Measurements from ENCODE around the gene MST1. TPM values are rescaled to one million over a fixed set of nuclear protein-coding genes. Genes with fewer than 3 reads are reported as not detected.

Gene MST1
- total RNA-seq, 8 experiments from 2014 or later, result 7.7 to 59.9 (median 26.0) TPM

DNA sequence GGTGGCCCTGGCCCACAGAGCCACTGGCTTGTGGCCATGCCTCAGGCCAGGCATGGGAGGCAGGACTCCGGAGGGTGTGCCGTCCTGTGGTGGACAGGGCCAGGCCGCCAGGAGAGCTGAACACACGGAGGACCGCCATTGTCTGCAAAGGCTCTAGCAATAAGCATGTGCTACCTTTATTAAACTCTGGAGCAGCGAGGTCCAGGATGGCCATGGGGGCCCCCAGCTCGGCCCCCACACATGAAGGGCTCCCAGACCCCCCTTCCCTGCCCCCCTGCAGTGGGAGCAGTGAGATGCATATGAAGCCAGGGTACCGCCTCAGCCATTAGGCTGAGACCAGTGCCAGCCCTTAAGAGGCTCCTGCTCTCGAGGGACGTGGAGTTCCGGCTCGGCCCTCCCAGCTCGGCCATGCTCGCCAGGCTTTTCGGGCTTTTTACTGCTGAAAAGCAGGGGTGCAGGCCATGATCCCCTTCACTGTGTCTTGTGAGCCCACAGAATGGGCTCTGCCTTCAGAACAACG is 27.5 kb upstream of the MST1 start:
- in situ Hi-C loops (cut with MboI; ENCODE audit: low pct_unique_long_range_greater_than_20kb in 2 of 9, low sequenced_read_pairs in 9 of 9, unreplicated experiment in 9 of 9), result no loop called here
- 65 to 100% (median 83%) methylated on average over 2 of the region's 16 CpGs; no CpG with 5 or more reads in 7 of the 10 experiments for WGBS, 10 experiments

DNA sequence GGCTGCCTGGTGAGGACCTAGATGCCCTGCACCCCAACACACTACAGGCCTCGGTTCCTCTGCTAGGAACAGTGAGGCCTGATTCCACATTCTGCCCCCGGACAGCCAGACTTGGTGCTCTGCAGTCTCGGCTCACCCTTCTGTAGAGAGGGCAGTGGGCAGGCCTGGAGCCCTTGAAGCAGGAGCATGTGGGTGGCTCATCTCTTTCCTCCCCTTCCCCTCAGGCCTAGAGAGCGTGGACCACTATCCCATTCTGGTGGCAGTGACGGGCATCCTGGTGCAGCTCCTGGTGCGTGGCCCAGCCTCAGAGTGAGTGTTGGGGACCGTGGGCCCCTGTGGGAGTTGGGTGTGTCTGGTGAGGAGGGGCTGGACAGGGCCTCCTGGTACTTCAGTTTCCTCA is 26.9 kb upstream of the MST1 start:
- ATAC-seq (replicated peaks in 6 of 8), result no peak
- Histone ChIP-seq H3K4me1 (replicated peaks in 1 of 2) (peaks cover 9 to 12% of the 10 kb centered on the region in 2 donors), H3K27ac (no peak overlapping the region), H3K4me3 (no peak overlapping the region)
- in situ Hi-C loops (cut with MboI; ENCODE audit: low pct_unique_long_range_greater_than_20kb in 2 of 9, low sequenced_read_pairs in 9 of 9, unreplicated experiment in 9 of 9), result no loop called here
- 90 to 100% (median 92%) methylated on average over 2 of the region's 7 CpGs; no CpG with 5 or more reads in 7 of the 10 experiments for WGBS, 10 experiments

More for the DNA sequence above, 27.5 kb upstream of the MST1 start:
- Histone ChIP-seq H3K27ac (no peak overlapping the region), H3K4me1 (replicated peaks in 1 of 2) (peaks cover 9 to 12% of the 10 kb centered on the region in 2 donors), H3K4me3 (no peak overlapping the region)
- ATAC-seq (replicated peaks in 6 of 8), result no peak

DNA sequence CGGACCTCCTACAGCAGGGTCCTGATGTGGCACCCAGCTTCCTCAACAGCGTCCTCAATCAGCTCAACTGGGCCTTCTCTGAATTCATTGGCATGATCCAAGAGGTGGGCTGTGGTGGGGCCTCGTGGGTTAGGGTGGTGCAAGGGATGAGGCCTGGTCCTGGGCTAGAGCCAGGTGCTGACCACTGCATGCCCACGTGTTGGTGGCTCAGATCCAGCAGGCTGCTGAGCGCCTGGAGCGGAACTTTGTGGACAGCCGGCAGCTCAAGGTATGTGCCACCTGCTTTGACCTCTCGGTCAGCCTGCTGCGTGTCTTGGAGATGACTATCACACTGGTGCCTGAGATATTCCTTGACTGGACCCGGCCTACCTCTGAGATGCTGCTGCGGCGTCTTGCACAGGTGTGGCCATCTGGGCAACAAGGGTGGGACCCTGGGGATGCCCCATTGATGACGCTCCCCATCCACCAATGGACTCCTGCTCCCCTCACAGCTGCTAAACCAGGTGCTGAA is 26.4 kb upstream of the MST1 start:
- ATAC-seq (replicated peaks in 6 of 8), result no peak
- in situ Hi-C loops (cut with MboI; ENCODE audit: low pct_unique_long_range_greater_than_20kb in 2 of 9, low sequenced_read_pairs in 9 of 9, unreplicated experiment in 9 of 9), result no loop called here
- 89 to 100% (median 93%) methylated on average over 1 to 8 of the region's 13 CpGs; no CpG with 5 or more reads in 5 of the 10 experiments for WGBS, 10 experiments
- Histone ChIP-seq H3K4me3 (no peak overlapping the region), H3K4me1 (replicated peaks in 1 of 2) (peaks cover 9 to 12% of the 10 kb centered on the region in 2 donors), H3K27ac (no peak overlapping the region)

DNA sequence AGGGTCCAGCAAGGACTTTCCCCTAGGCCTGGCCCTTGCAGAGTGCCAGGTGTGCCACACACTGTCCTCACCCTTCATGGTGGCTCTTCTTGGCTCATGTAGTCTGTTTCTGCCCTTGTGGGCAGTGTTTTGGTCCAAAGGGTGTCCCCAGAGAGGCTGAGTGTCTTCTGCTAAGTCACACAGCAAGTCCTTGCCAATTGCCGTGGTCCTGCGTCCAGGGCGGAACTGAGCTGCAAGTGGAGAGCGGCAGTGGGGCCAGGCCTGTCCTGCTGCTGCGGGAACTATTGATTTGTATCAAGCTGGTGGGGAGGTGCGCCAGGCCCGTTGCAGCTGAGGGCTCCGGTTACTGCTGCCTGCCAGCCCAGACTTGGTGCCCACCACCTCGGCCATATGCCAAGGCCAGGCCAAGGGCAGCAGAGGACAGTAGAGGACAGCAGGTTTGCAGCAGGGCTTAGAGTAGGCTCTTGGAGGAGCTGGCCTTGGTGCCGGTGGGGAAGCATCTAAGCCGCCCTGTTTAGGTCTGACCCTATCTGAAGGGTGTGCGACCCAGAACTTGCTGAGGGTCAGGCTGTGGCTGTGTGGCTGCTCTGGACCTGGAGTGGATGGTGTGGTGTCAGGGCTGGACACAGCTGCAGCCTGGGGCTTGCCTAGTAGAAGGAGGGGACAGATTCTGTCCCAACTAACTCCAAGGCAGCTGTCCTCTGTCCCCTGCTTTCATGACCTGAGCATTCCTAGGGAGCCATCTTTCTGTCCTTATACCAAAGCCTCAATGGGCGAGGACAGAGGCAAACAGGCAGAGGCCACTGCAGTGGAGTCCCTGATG is 25.7 kb upstream of the MST1 start:
- Histone ChIP-seq H3K27ac (no peak overlapping the region), H3K4me3 (no peak overlapping the region), H3K4me1 (replicated peaks in 1 of 2) (peaks cover 7 to 9% of the 10 kb centered on the region in 2 donors)
- ATAC-seq (replicated peaks in 6 of 8), result no peak
- WGBS, 10 experiments, result 83 to 100% (median 92%) methylated on average over 1 to 8 of the region's 13 CpGs; no CpG with 5 or more reads in 6 of the 10 experiments
- in situ Hi-C loops (cut with MboI; ENCODE audit: low pct_unique_long_range_greater_than_20kb in 2 of 9, low sequenced_read_pairs in 9 of 9, unreplicated experiment in 9 of 9), result no loop called here

DNA sequence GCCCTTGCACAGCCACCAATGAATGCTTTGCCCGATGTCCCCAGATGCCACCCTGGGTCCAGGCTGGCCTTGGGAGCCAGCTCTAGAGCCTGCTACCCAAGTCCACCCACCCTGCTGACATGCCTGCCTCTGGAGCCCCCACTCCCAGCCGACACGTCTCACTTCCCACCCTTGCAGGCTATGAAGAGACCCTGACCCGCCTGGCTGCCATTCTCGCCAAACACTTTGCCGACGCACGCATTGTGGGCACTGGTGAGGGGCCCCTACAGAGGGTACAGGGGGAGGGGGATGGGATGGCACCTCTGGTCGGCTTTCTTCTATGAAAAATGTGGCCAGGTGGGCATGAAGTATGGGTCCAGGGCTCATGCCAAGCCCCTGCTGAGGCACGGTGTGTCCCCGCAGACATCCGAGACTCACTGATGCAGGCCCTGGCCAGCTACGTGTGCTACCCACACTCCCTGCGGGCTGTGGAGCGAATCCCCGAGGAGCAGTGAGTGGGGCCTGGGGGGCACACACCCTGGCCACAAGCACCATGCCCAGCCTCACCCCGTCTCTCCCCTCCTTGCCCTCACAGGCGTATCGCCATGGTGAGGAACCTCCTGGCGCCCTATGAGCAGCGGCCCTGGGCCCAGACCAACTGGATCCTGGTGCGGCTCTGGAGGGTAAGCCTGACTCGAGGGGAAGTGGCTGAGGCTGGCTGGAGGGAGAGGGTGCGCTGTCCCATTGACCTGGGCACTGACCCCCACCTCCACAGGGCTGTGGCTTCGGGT is 24.2 kb upstream of the MST1 start:
- H3K4me3 ChIP-seq, result no peak overlapping the region
- no peak overlapping the region for H3K27ac ChIP-seq
- H3K4me1 ChIP-seq (replicated peaks in 1 of 2), result peaks cover 1% of the 10 kb centered on the region in 2 donors
- WGBS, 10 experiments, result 60 to 85% methylated on average over 1 to 8 of the region's 25 CpGs; no CpG with 5 or more reads in 8 of the 10 experiments
- in situ Hi-C loops (cut with MboI; ENCODE audit: low pct_unique_long_range_greater_than_20kb in 2 of 9, low sequenced_read_pairs in 9 of 9, unreplicated experiment in 9 of 9), result no loop called here
- ATAC-seq (replicated peaks in 6 of 8), result peak in 1 of 8 experiments; percentile 2

DNA sequence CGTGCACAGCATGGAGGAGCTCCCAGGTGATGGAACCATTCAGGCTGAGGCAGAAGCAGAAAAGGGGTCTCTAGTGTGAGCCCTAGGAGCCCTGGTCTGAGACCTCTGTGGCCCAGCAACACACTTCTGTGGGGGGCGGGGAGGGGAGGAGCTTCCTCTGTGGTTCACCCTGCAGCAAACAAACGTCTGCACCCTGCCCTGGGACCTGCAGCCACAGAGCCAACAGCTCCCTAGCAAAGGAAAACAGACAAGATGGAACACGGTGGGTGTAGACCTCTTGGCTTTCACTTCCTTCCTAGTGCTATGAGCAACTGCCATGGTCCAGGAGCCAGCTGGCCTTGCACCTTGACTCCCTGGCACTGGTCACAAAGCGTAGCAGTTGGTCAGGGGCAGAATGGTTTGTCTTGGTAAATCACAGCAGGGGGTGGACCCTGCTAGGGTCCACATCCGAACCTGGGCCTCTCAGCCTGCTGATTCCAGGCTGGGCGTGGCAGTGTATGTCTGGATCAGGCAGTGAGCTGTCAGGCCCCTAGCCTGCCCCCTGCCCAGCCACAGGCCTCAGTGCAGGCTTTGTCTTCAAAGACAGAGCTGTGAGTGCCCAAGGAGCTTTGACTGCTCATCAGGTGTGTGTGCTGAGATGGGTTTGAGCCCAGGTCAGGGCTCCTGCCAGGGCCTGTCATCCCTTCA is 23.5 kb upstream of the MST1 start:
- no peak for ATAC-seq (replicated peaks in 6 of 8)

DNA sequence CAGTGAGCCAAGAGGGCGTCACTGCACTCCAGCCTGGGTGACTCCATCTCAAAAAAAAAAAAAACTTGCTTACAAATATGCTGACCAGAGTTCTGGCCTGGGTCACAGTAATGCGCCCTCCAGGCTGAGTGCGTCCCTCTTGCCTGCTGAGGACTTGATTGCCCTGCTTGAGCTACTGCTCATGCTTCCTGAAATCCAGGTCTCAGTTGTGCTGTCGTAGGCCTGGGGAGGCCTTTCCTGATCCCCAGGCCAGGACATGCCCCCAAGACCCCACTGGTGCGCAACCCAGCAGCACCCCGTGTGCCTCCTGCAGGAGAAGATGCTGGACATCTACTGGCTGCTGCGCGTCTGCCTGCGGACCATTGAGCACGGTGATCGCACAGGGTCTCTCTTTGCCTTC is 22.9 kb upstream of the MST1 start:
- ATAC-seq (replicated peaks in 6 of 8), result no peak
- in situ Hi-C loops (cut with MboI; ENCODE audit: low pct_unique_long_range_greater_than_20kb in 2 of 9, low sequenced_read_pairs in 9 of 9, unreplicated experiment in 9 of 9), result no loop called here
- Histone ChIP-seq H3K4me3 (no peak overlapping the region), H3K27ac (no peak overlapping the region), H3K4me1 (replicated peaks in 1 of 2) (no peaks in the 10 kb centered on the region)
- WGBS, 10 experiments, result 87 to 94% (median 91%) methylated on average over 1 to 7 of the region's 11 CpGs; no CpG with 5 or more reads in 4 of the 10 experiments

More for the DNA sequence above, 23.5 kb upstream of the MST1 start:
- 48 to 100% (median 71%) methylated on average over 1 to 2 of the region's 7 CpGs; no CpG with 5 or more reads in 4 of the 10 experiments for WGBS, 10 experiments
- in situ Hi-C loops (cut with MboI; ENCODE audit: low pct_unique_long_range_greater_than_20kb in 2 of 9, low sequenced_read_pairs in 9 of 9, unreplicated experiment in 9 of 9), result no loop called here
- Histone ChIP-seq H3K4me3 (no peak overlapping the region), H3K4me1 (replicated peaks in 1 of 2) (no peaks in the 10 kb centered on the region), H3K27ac (no peak overlapping the region)

DNA sequence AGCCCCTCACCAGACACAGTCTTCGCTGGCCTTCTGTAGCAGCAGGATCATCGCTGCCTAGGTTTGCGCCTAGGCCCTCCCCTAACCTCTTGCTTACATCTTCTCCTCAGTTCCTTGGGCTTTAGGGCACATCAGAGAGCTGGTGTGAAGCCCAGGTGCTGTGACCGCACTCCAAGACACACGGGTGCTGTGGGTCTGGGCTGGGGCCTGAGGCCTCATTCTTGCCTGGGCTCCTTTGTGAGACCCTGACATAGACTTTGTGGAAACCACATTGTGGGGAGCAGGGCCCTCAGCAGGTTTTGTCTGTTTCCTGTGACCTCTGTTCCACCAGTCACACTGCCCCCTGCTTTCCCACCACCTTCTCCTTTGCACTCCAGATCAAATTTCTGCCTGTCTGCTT is 22.2 kb upstream of the MST1 start:
- no peak for ATAC-seq (replicated peaks in 6 of 8)
- 80 to 100% (median 100%) methylated on average over 1 to 3 of the region's 5 CpGs; no CpG with 5 or more reads in 4 of the 10 experiments for WGBS, 10 experiments
- in situ Hi-C loops (cut with MboI; ENCODE audit: low pct_unique_long_range_greater_than_20kb in 2 of 9, low sequenced_read_pairs in 9 of 9, unreplicated experiment in 9 of 9), result no loop called here
- Histone ChIP-seq H3K27ac (no peak overlapping the region), H3K4me3 (no peak overlapping the region), H3K4me1 (replicated peaks in 1 of 2) (no peaks in the 10 kb centered on the region)

DNA sequence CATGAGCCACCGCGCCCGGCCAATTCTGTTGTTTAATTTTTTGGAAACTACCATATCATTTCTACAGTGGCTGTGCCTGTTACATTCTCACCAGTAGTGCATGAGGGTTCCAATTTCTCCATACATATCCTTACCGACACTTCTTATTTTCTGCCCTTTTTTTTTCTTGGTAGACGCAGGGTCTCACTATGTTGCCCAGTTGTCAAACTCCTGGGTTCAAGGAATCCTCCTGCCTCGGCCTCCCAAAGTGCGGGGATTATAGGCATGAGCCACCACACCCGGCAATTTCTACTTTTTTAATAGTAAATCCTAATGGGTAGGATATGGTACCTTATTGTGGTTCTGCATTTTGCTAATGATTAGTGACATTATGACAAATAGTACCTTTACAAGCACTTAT is 20.6 kb upstream of the MST1 start:
- Histone ChIP-seq H3K4me1 (replicated peaks in 1 of 2) (no peaks in the 10 kb centered on the region), H3K27ac (no peak overlapping the region), H3K4me3 (no peak overlapping the region)
- in situ Hi-C loops (cut with MboI; ENCODE audit: low pct_unique_long_range_greater_than_20kb in 2 of 9, low sequenced_read_pairs in 9 of 9, unreplicated experiment in 9 of 9), result no loop called here
- WGBS, 10 experiments, result 87 to 100% (median 93%) methylated on average over 2 to 6 of the region's 8 CpGs; no CpG with 5 or more reads in 3 of the 10 experiments
- no peak for ATAC-seq (replicated peaks in 6 of 8)

DNA sequence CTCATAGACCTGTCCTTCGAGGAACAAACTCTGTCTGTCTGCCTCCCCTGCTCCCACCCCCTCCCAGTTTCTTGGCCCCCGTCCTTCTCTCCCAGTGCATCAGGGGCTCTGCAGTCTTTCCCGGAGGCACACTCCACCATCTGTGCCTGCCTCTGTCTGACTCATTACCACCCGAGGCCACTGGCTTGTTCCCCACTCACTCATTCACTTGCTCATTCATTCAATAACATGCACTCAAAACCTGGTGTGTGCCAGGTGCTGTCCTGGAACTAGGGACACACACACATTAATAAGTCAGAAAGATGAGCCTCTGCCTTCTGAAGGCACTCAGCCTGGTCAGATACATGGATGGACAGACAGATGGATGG is 17.8 kb upstream of the MST1 start:
- in situ Hi-C loops (cut with MboI; ENCODE audit: low pct_unique_long_range_greater_than_20kb in 2 of 9, low sequenced_read_pairs in 9 of 9, unreplicated experiment in 9 of 9), result no loop called here
- Histone ChIP-seq H3K27ac (no peak overlapping the region), H3K4me3 (no peak overlapping the region), H3K4me1 (replicated peaks in 1 of 2) (no peaks in the 10 kb centered on the region)
- WGBS, 10 experiments, result 0 to 60% methylated on average over 1 of the region's 4 CpGs; no CpG with 5 or more reads in 8 of the 10 experiments
- ATAC-seq (replicated peaks in 6 of 8), result peak in 2 of 8 experiments; percentile 18 to 26

DNA sequence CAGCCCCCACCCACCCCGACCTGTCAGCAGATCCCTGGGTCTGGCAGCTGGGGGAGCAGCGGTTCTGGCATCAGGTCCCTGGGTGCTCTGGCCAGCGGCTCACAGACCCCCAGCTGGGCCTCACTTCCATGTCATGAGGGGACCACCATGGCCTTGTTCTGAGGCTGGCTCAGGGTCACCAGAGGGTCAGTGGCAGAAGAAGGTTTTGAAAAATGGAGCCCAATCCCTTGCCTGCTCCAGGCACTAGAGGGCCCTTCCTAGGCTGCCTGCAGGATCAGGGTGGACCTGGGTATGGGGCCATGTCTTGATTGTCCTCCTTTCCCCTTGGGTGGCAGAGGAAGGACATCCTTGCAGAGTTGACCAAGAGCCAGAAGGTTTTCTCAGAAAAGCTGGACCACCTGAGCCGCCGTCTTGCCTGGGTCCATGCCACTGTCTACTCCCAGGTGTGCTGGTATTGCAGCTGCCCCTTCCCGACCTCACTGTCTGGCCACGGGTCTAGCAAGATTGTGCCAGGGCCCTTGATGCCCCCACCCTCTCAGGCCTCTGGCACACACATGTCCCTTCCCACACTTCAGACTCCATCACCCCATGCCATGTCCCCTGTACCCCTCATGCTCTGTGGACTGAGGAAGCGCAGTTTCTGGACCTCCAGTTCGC is 17.3 kb upstream of the MST1 start:
- in situ Hi-C loops (cut with MboI; ENCODE audit: low pct_unique_long_range_greater_than_20kb in 2 of 9, low sequenced_read_pairs in 9 of 9, unreplicated experiment in 9 of 9), result no loop called here
- no peaks in the 10 kb centered on the region for H3K4me1 ChIP-seq (replicated peaks in 1 of 2)
- ATAC-seq (replicated peaks in 6 of 8), result no peak
- 71 to 85% (median 82%) methylated on average over 1 to 4 of the region's 9 CpGs; no CpG with 5 or more reads in 7 of the 10 experiments for WGBS, 10 experiments
- H3K27ac ChIP-seq, result no peak overlapping the region
- no peak overlapping the region for H3K4me3 ChIP-seq

DNA sequence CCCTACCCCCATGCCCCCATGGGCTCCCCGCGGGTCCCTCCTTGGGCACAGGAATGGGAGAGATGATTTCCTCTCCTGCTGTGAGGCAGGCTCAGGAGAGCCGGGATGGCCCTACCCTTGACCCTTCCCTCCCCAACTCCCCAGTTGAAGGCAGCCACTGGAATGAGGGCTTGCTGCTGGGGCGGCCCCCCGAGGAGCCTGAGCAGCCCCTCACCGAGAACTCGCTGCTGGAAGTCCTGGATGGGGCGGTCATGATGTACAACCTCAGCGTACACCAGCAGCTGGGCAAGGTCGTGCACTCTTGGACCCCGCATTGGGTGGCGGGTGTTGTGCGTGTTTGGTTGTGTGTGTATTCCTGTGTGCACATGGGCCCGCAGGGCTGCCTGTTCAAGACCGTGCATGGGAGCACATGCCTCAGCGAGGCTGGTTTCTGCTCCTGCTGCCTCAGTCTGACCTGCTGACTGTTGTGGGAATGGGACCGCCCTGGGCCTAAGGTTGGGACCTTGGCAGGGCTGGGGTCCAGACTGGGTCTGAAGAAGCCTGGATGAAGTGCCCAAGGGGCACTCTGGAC is 16.2 kb upstream of the MST1 start:
- ATAC-seq (replicated peaks in 6 of 8), result peak in 1 of 8 experiments; percentile 5
- in situ Hi-C loops (cut with MboI; ENCODE audit: low pct_unique_long_range_greater_than_20kb in 2 of 9, low sequenced_read_pairs in 9 of 9, unreplicated experiment in 9 of 9), result no loop called here
- Histone ChIP-seq H3K4me1 (replicated peaks in 1 of 2) (no peaks in the 10 kb centered on the region), H3K4me3 (no peak overlapping the region), H3K27ac (no peak overlapping the region)
- 83 to 100% (median 98%) methylated on average over 1 to 7 of the region's 17 CpGs; no CpG with 5 or more reads in 5 of the 10 experiments for WGBS, 10 experiments
